Forelimb muscle (tissue), 1 donor: ENCODE data around the gene TCF4. TPM values are rescaled to one million over a fixed set of nuclear protein-coding genes. Genes with fewer than 3 reads are reported as not detected.

Source experiments
- DNase-seq: peaks from one replicate; pipeline ENCODE4 v3.0.0-alpha.2; 2013; ENCODE audit warnings: low read depth
- polyA plus RNA-seq: library from polyadenylated mRNA; unstranded; fragments of 120-200 nt; gene quantifications from one replicate; pipeline ENCODE4 v1.2.1, GENCODE V29; 2013; ENCODE audit not compliant: insufficient read length

TCF4 gene
- polyA plus RNA-seq, 1 donor: 100 TPM

GRCh38 chr18:55236150-55236931 lies 351.7 kb downstream of the TCF4 start:
- no peak for DNase-seq

DNA sequence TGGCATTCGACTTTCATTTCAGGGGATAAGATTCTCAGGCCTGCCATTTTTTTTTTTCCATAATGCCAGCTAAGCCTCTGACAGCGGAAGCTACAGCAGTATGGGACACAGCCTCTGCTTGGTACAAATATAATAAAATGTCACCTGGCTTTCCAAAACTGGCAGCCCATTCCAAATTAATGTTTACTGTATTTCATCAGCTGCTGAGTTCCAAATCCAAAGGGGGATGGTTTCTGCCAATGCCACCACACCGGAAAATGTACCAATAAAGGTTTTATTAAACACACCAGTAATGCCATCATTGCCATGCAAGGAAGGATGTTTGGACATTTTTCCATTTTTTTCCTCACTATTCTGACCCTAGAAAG lies 352.9 kb downstream of the TCF4 start:
- no peak for DNase-seq

- DNase-seq: no peak
Measured at GRCh38 chr18:55234366-55235093, 353.5 kb downstream of the TCF4 start.

DNA sequence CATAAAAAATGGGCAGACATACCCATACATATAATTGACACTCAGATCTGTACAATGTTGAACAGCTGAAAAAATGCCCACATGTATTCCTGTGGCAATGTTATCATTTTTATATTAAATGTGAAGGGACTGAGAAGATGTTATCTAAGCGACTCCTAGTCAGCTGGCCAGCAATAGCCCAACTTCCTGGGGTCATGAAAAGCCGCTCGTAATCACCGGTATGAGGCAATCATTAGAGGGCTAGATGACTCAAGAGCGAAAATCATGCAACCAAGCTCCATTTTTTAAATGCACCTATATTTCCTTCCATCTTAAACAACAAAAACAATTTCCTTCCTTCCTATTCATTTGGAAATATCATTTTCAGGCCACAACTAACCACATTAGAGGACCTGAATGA lies 354.1 kb downstream of the TCF4 start:
- no peak for DNase-seq

DNA sequence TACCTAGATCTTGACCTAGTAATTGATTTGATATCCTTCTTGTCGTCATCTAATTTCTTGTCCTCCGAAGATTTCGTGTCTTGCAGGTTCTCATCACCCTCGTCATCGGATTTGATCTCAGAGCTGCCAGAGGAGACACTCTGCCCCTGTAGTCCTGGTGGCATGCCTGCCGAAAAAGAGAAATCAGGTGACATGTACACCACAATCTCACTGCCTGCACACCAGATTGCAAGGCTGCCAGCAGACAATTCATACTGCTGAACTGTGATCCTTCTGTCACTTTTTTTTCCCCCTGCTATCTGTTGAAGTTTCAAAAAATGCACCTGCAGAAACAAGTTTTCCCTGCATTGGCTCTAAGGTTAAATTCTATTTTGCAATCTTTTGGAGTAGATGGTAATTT lies 355.5 kb downstream of the TCF4 start:
- DNase-seq: no peak

GRCh38 chr18:55229682-55230081 lies 358.3 kb downstream of the TCF4 start:
- DNase-seq: no peak

DNA sequence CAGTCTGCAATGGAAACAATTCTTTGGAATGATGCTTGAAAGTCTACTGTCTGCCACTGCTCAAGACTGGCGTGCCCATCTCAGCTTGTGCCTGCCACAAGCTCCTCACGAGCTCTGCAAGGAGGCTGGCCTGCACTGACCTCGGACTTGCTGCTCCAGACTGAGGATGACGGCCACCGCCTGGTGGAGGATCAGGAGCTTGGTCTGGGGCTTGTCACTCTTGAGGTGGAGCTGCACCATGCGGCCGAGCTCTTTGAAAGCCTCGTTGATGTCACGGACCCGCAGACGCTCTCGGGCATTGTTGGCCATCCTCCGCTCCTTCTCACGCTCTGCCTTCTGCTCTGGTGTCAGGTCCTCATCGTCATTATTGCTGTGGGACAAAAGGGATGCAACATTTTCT lies 359.3 kb downstream of the TCF4 start:
- DNase-seq: no peak

DNA sequence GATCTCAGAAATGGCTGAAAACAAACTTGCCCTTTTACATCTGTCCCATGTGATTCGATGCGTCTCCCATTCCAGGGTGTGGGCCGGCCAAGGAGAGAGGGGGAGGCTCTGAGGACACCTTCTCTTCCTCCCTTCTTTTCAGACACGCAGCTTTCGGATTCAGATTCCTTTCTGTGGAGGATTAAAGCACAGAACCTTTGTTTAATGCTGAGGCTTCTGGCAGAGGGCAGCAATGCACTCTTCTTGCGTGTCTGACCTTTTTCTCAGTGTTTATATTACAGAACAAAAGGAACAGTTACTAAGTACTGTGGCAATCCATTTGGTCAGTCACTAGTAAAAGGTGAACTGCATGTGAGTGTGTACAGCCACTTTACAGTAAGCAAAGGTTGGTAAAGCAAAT lies 359.8 kb downstream of the TCF4 start:
- DNase-seq: no peak

- DNase-seq: no peak
Measured at GRCh38 chr18:55227771-55228170, 360.2 kb downstream of the TCF4 start.

DNA sequence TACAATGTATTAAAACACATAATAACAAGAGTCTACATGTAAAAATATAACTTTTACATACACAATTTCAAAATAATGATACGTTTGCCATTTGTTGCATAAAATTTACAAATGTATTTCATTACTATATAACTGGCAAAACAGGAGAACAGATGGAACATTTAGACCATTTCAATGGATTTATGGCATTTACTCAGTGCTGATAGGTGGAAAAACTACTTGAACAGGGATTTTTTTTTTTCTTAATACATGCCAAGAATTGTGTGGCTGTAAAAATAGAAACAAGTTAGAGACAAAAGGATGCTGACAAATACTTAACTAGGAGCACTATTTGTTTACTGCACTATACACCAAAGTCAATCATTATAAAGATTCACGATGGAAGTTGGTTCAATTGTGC lies 361.9 kb downstream of the TCF4 start:
- DNase-seq: no peak

- no peak for DNase-seq
Measured at GRCh38 chr18:55224086-55224625, 363.8 kb downstream of the TCF4 start.

DNA sequence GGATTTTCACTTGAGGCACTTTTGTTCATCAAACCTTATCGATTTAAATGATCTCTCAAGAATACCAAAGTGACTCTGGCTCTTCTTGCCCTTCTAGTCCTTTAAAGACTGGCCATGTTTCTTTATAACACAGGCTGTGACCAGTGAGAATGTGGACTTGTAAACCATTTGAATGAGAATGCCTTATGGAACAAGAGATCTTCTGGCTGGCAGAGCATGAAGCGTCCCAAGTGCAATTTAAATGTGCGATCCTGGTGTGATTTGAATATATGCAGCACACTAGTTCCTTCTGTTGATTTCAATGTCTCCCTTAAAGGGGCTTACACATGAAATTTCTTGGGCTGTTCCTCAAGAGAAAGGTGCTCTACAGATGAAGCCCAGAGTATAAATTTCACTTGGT lies 366.4 kb downstream of the TCF4 start:
- no peak for DNase-seq

DNA sequence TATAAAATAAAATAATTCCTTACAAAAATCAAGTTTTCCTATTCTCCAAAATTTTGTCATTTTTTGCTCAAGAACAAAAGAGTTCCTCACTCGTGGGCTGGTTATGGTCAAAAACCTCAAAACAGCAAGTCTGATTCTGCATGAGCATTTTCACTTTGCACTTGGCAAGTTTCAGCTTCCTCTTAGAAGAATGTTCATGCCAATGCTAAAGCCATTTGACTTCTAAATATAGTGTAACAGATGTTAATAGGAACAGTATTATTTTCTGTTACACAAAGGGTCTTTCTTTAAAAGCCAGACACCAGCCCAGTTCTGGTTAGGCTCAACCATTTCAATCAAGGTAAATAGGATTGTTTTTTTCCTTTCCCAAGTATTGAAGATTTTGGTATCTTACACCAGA lies 367.5 kb downstream of the TCF4 start:
- DNase-seq: no peak

DNA sequence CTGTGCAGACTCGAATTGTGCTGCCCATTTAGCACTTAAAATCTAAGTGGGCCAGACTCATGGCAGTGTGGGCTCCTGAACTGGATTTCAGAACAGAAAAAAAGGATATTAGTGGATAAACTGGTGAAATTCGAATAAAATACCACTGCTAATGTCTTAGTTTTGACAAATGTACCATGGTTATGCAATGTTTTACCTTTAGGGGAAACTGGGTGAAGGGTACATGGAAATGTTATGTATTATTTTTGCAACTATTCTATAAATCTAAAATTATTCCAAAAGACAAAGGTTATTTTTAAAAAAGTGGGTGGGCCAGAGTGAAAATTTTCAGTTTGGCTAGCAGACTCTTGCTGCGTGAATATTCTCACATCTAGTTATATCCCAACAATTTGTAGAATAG lies 368.2 kb downstream of the TCF4 start:
- no peak for DNase-seq

DNA sequence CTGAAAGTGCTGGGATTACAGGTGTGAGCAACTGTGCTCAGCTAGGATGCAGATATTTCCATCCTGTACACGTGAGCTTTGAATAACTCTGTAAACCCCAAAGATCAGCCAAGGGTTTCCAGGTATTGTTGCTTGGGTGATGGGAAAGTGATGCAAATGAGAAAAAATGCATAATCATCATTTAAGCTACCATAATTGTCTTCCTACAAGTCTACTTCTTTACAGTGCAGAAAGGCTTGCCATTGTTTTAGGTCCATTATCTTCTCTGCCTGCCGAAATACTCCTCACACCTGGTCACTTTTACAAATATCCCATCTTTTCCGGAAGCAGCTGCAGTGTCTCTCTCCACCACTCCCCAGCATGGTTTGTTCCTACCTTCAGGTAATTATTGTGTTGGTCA lies 368.9 kb downstream of the TCF4 start:
- DNase-seq: no peak

GRCh38 chr18:55214969-55215368 lies 373.0 kb downstream of the TCF4 start:
- DNase-seq: no peak

- DNase-seq: no peak
Measured at GRCh38 chr18:55214534-55214933, 373.5 kb downstream of the TCF4 start.

DNA sequence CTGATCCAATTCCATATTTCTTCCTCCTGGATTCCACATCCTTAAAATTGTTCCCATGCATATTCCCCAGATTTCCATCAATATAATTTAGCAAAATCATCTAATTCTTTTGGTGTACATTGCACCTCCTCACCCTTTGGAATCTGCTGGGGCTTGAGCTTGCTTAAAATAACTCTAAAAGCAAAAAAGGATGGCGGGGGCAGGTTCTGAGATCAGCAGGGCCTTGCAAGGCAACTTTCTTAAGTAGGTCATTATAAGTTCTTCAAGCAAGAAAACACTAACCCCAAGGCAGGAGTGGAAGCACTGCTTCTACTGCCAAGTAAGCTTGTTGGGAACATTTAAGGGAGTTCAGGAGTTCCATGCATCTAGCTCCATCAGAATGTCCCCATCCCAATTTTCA lies 374.4 kb downstream of the TCF4 start:
- no peak for DNase-seq

- DNase-seq: peak; percentile 22
Measured at GRCh38 chr18:55206927-55207326, 381.1 kb downstream of the TCF4 start.

- no peak for DNase-seq
Measured at GRCh38 chr18:55202232-55202917, 385.6 kb downstream of the TCF4 start.

DNA sequence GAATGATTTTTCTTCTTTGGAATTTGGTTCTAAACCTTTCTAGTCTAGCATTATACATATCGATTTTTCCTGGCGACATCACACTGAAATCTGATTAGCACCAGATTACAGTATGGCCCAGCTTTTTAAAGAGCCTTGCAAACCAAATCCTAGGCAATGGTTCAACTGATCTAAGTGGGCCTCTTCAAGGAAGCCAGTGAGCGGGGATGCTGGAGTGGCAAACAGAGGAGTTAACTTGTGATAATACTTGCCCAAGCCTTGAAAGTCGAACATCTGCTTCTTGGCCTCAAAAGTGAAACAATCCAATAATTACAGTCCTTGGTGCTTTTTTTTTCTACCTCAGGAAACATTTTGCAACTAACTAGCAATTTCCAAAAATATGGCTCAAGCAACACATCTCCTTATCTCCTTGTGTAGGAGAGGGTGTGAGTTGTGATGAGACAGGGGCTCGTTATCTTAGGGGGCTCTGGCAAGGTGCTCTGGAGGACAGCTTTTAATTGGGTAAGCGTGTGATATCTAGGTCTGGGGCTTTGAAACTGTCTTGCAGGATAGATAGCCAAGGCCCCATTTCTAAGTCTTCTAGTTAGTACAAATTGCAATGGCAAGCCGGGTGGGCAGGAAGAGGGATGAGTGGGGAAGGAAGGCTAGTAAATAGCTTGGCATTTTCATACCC lies 388.6 kb downstream of the TCF4 start:
- DNase-seq: no peak

GRCh38 chr18:55195863-55196262 lies 392.1 kb downstream of the TCF4 start:
- DNase-seq: no peak
